AG04450 (cell line): ENCODE data around the gene TBATA. TPM values are rescaled to one million over a fixed set of nuclear protein-coding genes. Genes with fewer than 3 reads are reported as not detected.
A peak's percentile ranks its signal among the peaks of the same experiment; 100 is the strongest.

Experiments
- CTCF ChIA-PET: fragments of 300-600, 350-600 bp; formaldehyde crosslinking; extraction: SDS; loops from one replicate; lab custom pipeline; 2022; ENCODE audit warnings: antibody characterized with exemption, inconsistent platforms; lab: Charles Lee
- POLR2A ChIA-PET: fragments of 350-600 bp; formaldehyde crosslinking; extraction: SDS; loops from one replicate; lab custom pipeline; 2021; ENCODE audit warnings: antibody characterized with exemption, inconsistent platforms; lab: Yijun Ruan, JAX
- DNase-seq: peaks from one replicate; pipeline ENCODE4 v3.0.0-alpha.2; 2011; ENCODE audit warnings: low read depth, low spot score
- H3K27ac ChIP-seq: one replicate; pipeline ENCODE4 v1.5.1; 2012; ENCODE audit warnings: low read depth, low read length, control low read depth
- H3K27me3 ChIP-seq: one replicate; pipeline ENCODE4 v1.6.0; 2012; ENCODE audit warnings: low read length; ENCODE audit not compliant: control insufficient read depth, insufficient read depth
- H3K4me3 ChIP-seq: 2 replicates; pipeline ENCODE4 v1.5.1; 2011; ENCODE audit warnings: mild to moderate bottlenecking, low read depth, low read length, control low read depth
- H3K9me3 ChIP-seq: 2 replicates; pipeline ENCODE4 v1.5.1; 2012; ENCODE audit warnings: low read length; ENCODE audit not compliant: control insufficient read depth, insufficient read depth
- polyA plus RNA-seq: library from polyadenylated mRNA; depleted of rRNA; stranded (reverse); fragments of >200 nt; gene quantifications from 2 replicates; pipeline ENCODE4 v1.2.3, GENCODE V29; 2011
- TF ChIP-seq, protein P1 (sequence below): IDR thresholded peaks from 2 replicates; pipeline ENCODE4 v1.5.1; 2011; ENCODE audit warnings: low read depth, low read length, control low read depth, inconsistent platforms

The TBATA gene
- polyA plus RNA-seq, 1 experiment, result not detected

DNA sequence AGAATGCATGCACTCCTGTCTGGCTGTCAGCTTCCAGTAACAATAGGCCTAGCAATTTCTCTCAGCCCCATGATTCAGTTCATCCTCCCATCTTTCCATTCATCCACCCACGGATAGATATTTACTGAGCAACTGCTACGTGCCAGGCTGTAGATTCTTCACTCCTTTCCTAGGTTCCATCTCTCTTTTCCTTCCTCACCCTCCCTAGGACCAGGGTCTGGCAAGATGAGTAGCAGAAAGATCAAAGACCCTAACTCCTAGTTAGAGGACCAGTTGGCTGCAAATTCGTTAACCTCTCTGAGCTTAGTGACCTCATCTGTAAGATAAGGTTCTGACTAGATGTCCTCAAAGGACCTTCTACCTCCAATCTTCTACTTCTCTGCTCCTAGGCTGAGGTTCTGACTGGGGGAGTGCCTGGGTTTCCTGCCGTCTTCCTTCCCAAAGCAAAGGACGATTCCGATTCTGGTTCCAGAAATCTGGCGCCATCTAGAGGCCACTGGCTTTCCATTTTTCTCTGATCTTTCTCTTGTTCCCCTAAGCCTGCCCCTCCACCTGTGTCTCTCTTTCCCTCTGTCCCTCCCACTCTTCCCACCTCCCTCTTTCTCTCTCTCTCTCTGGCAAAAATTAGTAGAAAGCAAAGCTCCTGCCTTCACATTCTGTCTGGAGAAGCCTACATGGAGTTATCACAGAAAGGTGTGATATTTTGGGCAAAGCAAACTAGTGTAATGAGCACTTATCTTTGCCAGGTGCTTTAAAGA is 26.2 kb downstream of the TBATA start:
- CTCF ChIA-PET, result interaction anchor here (0.6 to 11.0 kb wide), 31 partner anchors 10 to 297 kb away, joined by 3 to 164 read pairs (median 4); no protein-coding TSS in a partner anchor
- peak; percentile 61 for DNase-seq

DNA sequence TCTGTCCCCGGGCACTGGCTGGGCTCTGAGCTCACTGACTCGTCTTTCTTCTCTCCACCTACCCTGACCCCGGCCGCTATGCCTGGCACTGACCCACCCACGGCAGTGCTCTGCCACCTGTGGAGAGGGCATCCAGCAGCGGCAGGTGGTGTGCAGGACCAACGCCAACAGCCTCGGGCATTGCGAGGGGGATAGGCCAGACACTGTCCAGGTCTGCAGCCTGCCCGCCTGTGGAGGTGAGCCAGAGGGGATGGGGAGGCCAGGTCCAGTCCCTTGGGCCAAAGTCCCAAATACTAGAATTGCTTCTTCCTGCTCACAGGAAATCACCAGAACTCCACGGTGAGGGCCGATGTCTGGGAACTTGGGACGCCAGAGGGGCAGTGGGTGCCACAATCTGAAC is 27.3 kb downstream of the TBATA start:
- DNase-seq, result no peak
- Histone ChIP-seq H3K27ac (no peak overlapping the region), H3K4me3 (no peak overlapping the region), H3K27me3 (peaks cover 15% of the 10 kb centered on the region), H3K9me3 (no peaks in the 10 kb centered on the region)
- CTCF ChIA-PET, result interaction anchor here (0.9 to 11.0 kb wide), 5 partner anchors 18 to 214 kb away, joined by 4 to 164 read pairs (median 12); no protein-coding TSS in a partner anchor
- POLR2A ChIA-PET, result no interaction called here
- TF ChIP-seq, protein P1, sequence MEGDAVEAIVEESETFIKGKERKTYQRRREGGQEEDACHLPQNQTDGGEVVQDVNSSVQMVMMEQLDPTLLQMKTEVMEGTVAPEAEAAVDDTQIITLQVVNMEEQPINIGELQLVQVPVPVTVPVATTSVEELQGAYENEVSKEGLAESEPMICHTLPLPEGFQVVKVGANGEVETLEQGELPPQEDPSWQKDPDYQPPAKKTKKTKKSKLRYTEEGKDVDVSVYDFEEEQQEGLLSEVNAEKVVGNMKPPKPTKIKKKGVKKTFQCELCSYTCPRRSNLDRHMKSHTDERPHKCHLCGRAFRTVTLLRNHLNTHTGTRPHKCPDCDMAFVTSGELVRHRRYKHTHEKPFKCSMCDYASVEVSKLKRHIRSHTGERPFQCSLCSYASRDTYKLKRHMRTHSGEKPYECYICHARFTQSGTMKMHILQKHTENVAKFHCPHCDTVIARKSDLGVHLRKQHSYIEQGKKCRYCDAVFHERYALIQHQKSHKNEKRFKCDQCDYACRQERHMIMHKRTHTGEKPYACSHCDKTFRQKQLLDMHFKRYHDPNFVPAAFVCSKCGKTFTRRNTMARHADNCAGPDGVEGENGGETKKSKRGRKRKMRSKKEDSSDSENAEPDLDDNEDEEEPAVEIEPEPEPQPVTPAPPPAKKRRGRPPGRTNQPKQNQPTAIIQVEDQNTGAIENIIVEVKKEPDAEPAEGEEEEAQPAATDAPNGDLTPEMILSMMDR, result no peak

More for the DNA sequence above, 26.2 kb downstream of the TBATA start:
- Histone ChIP-seq H3K27me3 (peaks cover 18% of the 10 kb centered on the region), H3K9me3 (no peaks in the 10 kb centered on the region), H3K27ac (no peak overlapping the region), H3K4me3 (no peak overlapping the region)
- POLR2A ChIA-PET, result no interaction called here
- TF ChIP-seq, protein P1, result peak; percentile 87

- Histone ChIP-seq H3K9me3 (no peaks in the 10 kb centered on the region), H3K27me3 (peaks cover 7% of the 10 kb centered on the region), H3K4me3 (no peak overlapping the region), H3K27ac (no peak overlapping the region)
- CTCF ChIA-PET, result interaction anchor here (0.9 to 11.0 kb wide), 3 partner anchors 120 to 206 kb away, joined by 4 to 164 read pairs (median 9); no protein-coding TSS in a partner anchor
- TF ChIP-seq, protein P1, result no peak
- POLR2A ChIA-PET, result no interaction called here
- no peak for DNase-seq
Measured at GRCh38 chr10:70756700-70757360, 28.3 kb downstream of the TBATA start.

- no peak overlapping the region for H3K27ac ChIP-seq
- TF ChIP-seq, protein P1, result no peak
- no peak for DNase-seq
- POLR2A ChIA-PET, result no interaction called here
- H3K9me3 ChIP-seq, result no peaks in the 10 kb centered on the region
- H3K27me3 ChIP-seq, result no peaks in the 10 kb centered on the region
- no peak overlapping the region for H3K4me3 ChIP-seq
- CTCF ChIA-PET, result interaction anchor here (0.6 to 11.0 kb wide), 3 partner anchors 135 to 204 kb away, joined by 4 to 164 read pairs (median 5); no protein-coding TSS in a partner anchor
Measured at GRCh38 chr10:70753841-70754621, 31.1 kb downstream of the TBATA start.
